Lower leg skin (tissue), 4 donors: ENCODE data around the gene NOC2L. TPM values are rescaled to one million over a fixed set of nuclear protein-coding genes. Genes with fewer than 3 reads are reported as not detected.
"Not testable (repeated sequence)": the region's sequence is repeated elsewhere in the genome, so short reads cannot be mapped to it uniquely, and the experiment has no call there.

ENCODE experiments used
- DNase-seq, 2 donors: peaks; one replicate each; pipeline ENCODE4 v3.0.0-alpha.2; 2019; ENCODE audit warnings: low spot score in 2 of 2
- H3K4me3 ChIP-seq: fragments of 200-600 bp; sonication (generic); 2 replicates; pipeline ENCODE4 v1.5.1; 2017; ENCODE audit warnings: mild to moderate bottlenecking, low read depth; ENCODE audit not compliant: poor library complexity, severe bottlenecking
- CTCF ChIP-seq, 3 donors: fragments of 450-650 bp; IDR thresholded peaks; one replicate each; pipeline ENCODE4 v1.5.1; 2016; ENCODE audit warnings: antibody characterized with exemption in 3 of 3, mild to moderate bottlenecking in 3 of 3, moderate library complexity in 2 of 3
- POLR2A ChIP-seq, 2 donors: fragments of 450-650 bp; IDR thresholded peaks; one replicate each; pipeline ENCODE4 v1.6.1; 2016 to 2017; ENCODE audit warnings: antibody characterized with exemption in 2 of 2, mild to moderate bottlenecking in 1 of 2, moderate library complexity in 1 of 2
- WGBS, 2 donors: methylation state at CpG; one replicate each; pipeline ENCODE4 v1.1.5; 2018; 5-methylcytosine and 5-hydroxymethylcytosine counted together
- intact Hi-C: fragments of 100-400 bp; cut with DNase I; formaldehyde crosslinking; loops from one replicate; pipeline ENCODE4 v1.15.0; 2023; ENCODE audit warnings: low total_unique reads
- total RNA-seq, 4 donors: library from RNA; depleted of rRNA; stranded (reverse); fragments of >200 nt; gene quantifications; one replicate each; pipeline ENCODE4 v1.1.0, GENCODE V29; 2016

Gene NOC2L
- total RNA-seq, 4 donors from 2014 or later: 44.7 to 67.8 (median 59.6) TPM

- WGBS, 2 donors: 62 to 72% methylated on average over 20 to 25 of the region's 44 CpGs
- intact Hi-C loops: no loop called here
- no peak for DNase-seq
- H3K4me3 ChIP-seq: no peak overlapping the region
- TF ChIP-seq CTCF (IDR thresholded peaks at IDR 0.05) (no peak), POLR2A (IDR thresholded peaks at IDR 0.05) (no peak)
These were observed 19.2 kb upstream of the NOC2L start for GRCh38 chr1:978069-978834.

GRCh38 chr1:976791-977190 lies 17.7 kb upstream of the NOC2L start:
- intact Hi-C loops, H3K4me3 ChIP-seq, DNase-seq: not testable (repeated sequence)
- WGBS, 2 donors: 22% methylated on average over 8 of the region's 39 CpGs; no CpG with 5 or more reads in 1 of the 2 donors

- DNase-seq: peak in 1 of 2 donors; percentile 89
- no peak for TF ChIP-seq POLR2A (IDR thresholded peaks at IDR 0.05)
- peak in 1 of 3 donors; percentile 14 for TF ChIP-seq CTCF (IDR thresholded peaks at IDR 0.05)
- intact Hi-C loops: no loop called here
- no peak overlapping the region for H3K4me3 ChIP-seq
- WGBS, 2 donors: 2 to 5% methylated on average over 20 to 36 of the region's 40 CpGs
These were observed 17.0 kb upstream of the NOC2L start for GRCh38 chr1:975896-976683.

DNA sequence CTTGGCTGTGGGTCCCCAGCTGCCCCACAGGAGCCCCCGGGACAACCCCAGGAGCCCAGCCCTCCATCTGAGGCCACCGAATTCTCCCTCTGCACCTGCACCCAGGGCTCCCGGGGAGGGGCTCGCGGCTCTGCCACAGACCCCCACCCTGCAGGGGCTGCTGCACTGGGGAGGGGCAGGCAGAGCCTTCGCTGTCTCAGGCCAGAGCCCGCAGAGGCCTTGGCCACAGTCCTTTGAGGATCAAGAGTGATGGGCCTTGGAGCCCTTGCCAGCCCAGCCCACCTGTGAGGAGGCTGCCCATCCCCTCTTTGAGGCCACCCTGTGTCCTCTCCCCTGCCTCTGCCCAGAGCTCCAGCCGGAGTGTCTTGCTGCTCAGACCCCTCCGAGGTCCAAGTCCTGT lies 16.3 kb upstream of the NOC2L start:
- no peak for TF ChIP-seq CTCF (IDR thresholded peaks at IDR 0.05)
- no peak for TF ChIP-seq POLR2A (IDR thresholded peaks at IDR 0.05)
- WGBS, 2 donors: 56 to 60% methylated on average over 9 of the region's 9 CpGs
- intact Hi-C loops: no loop called here

DNA sequence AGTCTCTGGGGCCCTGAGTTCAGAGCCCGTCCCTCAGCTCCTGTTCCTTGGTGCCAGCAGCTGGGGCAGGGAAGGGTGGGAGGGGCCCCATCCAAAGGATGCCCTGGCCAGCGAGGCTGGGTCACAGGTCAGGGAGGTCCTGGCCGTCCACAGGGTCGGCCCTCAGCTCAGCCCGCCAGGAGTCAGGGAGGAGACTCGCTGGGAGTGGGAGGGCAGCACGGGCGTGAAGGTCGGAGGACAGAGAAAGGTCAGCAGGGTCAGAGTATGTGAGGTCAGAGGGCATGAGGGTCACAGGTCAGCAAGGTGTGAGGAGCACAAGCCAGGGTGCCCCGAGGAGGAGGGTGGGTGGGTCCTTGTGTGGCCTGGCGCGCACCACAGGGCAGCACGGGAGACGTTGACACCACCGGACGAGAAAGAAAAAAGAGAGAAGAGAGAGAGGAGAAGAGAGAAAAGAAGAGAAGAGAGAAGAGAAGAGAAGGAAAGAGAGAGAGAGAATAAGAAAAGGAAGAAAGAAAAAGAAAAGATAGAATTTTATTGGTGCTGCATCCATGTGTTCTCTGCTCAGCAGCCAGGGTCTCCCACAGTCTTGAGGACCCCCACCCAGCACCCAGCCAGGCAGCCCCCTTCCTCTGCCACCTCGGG lies 15.8 kb upstream of the NOC2L start:
- intact Hi-C loops: no loop called here
- DNase-seq: no peak
- TF ChIP-seq POLR2A (IDR thresholded peaks at IDR 0.05): no peak
- no peak for TF ChIP-seq CTCF (IDR thresholded peaks at IDR 0.05)
- 62 to 69% methylated on average over 14 to 17 of the region's 17 CpGs for WGBS, 2 donors
- H3K4me3 ChIP-seq: no peak overlapping the region

More for the DNA sequence above, 16.3 kb upstream of the NOC2L start:
- no peak for DNase-seq
- H3K4me3 ChIP-seq: no peak overlapping the region

- H3K4me3 ChIP-seq: no peak overlapping the region
- 84 to 96% methylated on average over 11 of the region's 11 CpGs for WGBS, 2 donors
- intact Hi-C loops: no loop called here
- no peak for DNase-seq
- TF ChIP-seq CTCF (IDR thresholded peaks at IDR 0.05): no peak
- TF ChIP-seq POLR2A (IDR thresholded peaks at IDR 0.05): no peak
These were observed 15.2 kb upstream of the NOC2L start for GRCh38 chr1:974293-974640.
